Measurements from ENCODE around the gene ECE1.
A peak's percentile ranks its signal among the peaks of the same experiment; 100 is the strongest.
"Not testable (repeated sequence)": the region's sequence is repeated elsewhere in the genome, so short reads cannot be mapped to it uniquely, and the experiment has no call there.

ECE1 gene

DNA sequence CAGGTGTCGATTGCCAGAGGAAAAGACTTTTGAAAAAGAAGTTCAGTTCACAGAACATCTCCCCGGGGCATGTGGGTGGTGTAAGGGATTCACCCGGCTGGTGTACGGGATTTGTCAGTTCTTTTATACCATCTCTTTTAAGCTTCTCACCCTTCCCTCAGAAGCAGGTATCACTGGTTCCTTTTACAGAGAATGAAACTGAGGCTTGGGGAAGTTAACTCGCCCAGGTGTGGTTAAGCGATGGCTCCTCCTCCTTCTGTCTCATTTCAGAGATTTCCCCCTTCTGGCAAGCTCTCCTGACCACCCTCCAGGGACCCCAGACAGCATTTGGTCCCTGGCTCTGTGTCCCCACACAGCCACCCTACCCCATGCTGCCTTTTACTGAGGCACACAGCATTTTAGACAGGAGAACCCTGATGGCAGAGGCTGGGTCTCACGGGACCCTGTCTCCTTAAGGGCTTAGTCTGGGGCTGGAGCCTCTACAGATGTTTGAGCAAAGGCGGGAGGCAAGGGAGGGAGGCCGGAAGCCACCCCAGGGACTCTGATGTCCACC, 2.8 kb upstream of the ECE1 start:
- DNase-seq (ENCODE audit: extremely low read depth in 1 of 2, low read depth in 1 of 2): no peak

DNA sequence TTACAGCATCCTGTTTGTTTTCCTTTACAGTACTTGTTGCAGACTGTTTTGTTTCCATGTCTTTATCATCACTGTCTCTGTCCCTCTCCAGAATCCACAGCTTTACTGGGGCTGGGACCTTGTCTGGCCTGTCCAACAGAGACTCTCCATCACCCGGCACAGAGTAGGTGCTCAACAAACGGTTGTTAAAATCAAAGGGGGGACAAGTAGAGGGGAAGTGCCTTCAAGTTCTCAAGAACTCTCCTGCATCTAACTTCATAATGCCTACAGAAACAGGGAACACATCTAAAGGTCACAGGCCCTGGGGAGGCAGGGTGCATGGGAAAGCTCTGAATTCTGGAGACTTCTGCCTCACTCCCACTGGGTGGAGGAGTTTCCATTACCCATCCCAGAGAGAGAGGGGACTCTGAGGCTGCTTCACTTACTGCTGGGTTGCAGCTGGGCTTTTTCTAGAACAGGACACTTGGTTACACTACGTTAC, 2.3 kb upstream of the ECE1 start:
- DNase-seq (ENCODE audit: extremely low read depth in 1 of 2, low read depth in 1 of 2): no peak

DNA sequence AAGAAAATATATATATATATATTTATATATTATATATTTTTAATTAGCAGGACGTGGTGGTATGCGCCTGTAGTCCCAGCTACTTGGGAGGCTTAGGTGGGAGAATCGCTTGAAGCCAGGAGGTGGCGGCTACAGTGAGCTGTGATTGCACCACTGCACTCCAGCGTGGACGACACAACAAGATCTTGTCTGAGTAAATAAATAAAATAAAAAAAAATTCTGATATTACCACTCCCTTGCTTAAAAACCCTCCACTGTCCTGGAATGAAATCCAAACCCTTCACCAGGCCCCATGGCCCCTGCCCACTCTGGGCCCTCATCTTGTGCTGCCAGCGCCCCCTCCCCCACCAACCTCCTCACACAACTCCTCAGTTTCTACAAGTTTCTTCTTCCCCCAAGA, 1.7 kb upstream of the ECE1 start:
- no peak for DNase-seq (ENCODE audit: extremely low read depth in 1 of 2, low read depth in 1 of 2)

DNA sequence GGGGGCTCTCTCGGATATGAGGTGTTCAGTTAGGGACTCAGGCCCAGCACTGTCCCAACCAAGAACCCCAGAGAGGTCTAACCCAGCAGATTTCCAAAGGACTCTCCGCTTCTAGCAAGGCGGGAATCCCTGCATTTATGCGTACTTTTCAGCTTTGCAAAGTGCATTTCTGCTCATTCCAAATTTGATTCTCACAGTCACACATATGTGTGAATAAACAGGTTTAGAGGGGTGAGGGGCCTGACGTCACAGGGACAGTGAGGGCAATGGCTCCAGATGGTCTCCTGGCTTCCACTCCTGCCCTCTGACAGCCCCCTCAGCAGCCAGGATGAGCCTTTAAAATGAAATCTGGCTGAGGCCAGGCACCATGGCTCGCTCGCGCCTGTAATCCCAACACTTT, 921 bp upstream of the ECE1 start:
- no peak for DNase-seq (ENCODE audit: extremely low read depth in 1 of 2, low read depth in 1 of 2)

DNA sequence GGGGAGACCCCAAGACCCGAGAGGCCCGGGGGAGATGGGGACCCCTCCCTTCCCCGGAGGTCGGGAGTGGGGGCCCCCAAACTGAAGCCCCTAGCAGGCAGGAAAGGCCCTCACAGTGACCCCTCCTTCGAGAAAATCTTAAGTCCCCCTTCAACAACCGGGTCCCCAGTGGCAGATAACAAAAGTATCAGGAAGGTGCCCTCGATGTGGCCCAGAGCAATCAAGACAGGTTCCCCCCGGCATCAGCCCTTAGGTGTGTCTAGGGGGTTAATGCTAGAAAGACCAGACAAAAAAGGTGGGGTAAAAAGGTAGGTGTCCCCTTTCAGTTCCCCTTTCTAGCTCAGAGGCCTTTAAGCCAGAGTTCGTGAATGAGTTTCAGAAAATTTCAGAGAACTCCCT, 282 bp upstream of the ECE1 start:
- DNase-seq (ENCODE audit: extremely low read depth in 1 of 2, low read depth in 1 of 2): no peak

DNA sequence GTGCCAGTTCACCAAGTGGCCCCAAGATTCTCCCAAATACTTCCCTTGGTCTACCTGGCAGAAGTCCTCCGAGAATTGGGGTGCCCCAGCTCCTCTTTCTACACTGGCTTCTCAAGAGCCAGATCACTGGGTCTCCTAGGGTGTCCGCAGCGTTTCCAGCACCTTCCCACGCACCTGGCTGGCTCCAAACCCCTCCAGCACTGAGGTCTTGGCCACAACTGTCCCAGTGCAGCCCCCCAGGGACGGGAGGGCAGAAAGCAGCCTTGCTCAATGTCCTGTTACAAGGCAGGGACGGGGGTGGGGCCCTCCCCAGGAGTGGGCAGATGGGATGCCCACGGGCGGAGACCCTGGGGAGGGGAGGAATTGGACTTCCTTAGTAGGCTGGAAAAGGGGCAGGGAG, 1.1 kb downstream of the ECE1 start:
- DNase-seq (ENCODE audit: extremely low read depth in 1 of 2, low read depth in 1 of 2): no peak

DNA sequence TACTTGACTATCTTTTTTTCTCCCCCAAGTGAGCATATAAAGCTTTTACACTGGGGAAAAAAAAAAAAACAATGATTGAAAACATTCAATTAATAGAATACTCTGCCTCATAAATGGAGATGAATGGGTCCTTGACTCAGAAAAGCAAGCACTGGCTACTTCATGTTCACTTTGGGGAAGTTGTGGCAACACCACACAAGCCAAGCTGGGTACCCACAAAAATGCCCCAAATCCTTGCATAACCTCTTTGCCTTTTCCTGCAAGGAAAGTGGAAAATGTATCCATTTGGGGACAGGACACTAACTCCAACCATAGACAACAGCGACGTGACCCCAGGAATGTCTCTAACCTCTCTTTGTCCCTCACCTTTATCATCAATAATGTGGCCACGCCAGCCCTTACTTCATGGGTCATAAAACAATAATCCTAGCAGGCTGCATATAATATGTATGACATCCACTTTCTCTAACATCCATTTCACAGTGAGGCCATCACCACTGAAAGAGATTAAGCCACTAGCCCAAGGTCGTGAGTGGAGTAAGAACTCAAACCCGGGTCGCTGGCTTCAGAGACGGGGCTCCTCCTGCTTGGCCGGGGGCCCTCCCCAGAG, 2.3 kb downstream of the ECE1 start:
- no peak for DNase-seq (ENCODE audit: extremely low read depth in 1 of 2, low read depth in 1 of 2)

DNA sequence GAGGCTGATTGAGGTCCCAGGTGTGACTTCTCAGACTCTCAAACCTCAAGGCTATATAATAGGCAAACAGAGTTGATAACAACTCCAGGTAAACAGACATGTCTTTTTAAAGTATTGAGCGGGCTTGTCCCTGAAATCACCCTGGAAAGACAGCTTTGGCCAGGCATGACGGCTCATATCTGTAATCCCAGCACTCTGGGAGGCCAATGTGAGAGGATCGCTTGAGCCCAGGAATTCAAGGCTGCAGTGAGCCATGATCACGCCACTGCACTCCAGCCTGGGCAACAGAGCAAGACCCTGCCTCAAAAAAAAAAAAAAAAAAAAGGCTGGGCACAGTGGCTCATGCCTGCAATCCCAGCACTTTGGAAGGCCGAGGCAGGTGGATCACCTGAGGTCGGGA, 4.9 kb downstream of the ECE1 start:
- not testable (repeated sequence) for DNase-seq (ENCODE audit: extremely low read depth in 1 of 2, low read depth in 1 of 2)

DNA sequence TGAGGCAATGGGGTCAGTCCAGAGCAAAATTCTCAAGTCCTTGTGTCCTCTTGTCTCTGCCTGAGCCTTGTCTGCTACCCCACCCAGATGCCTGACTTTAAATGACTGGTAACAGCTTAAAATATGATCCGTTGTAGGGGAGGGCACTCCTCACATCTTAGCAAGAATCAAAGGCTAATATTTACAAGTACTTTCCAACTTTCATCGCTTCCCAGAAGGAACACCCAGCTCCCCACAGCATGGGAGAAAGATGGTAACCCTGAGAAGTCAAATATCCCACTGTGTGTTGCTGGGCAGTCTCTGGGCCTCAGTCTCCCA, 5.2 kb downstream of the ECE1 start:
- no peak for DNase-seq (ENCODE audit: extremely low read depth in 1 of 2, low read depth in 1 of 2)

DNA sequence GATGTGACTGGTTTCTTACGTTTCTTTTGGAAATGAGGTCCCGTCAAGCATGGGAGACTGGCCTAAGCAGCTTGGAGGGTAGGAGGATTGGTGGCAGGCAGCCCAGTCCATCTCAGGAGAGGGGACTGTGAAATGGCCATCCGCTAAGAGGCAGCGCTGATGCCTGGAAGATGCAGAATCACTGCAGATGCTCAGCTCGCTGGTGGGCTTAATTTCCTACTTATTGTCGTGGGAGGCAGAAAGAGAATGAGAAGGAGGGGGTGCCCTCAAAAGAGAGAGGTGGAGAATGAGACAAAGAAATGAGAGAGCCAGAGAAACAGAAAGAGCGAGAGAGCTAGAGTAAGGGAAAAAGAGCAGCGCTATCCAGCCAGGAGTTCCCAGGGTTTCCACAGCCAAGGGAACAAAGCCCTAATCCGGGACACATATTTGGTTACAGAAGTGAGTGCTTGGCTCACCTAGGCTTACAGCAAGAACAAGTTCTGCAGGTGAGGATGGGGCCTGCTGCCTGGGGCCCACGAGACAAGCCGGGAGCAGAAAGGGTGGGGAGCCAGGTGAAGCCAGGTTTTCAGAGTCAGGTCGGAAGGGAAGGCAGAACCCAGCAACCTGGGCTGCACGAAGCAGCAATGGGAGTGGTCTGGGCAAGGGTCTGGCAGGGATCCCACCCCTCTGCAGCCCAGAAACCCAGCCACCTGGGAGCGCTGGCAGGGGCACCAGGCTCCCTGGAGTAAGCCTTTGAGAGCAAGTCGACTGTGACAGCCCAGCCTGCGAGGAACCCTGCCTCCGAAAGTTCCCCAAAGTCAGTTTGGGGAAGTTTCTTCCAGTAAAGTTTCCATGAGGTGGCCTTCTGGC, 5.8 kb downstream of the ECE1 start:
- no peak for DNase-seq (ENCODE audit: extremely low read depth in 1 of 2, low read depth in 1 of 2)

DNA sequence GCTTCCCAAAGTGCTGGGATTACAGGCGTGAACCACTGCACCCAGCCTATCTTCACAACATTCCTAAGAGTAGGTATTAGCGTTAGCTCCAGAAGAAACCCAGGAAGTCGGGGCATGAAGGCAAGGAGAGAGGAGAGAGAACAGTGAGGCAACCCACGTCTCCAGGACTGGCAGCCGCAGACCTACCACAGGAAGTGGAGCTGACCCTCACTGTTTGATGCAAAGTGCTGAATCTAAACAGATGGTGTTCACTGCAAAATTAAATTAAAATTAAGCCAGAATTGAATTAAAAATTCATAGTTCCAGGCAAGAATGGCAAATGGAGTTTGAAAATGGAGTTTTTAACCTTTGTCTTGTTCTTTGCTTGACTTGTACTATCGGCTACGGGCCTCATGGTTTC, 6.7 kb downstream of the ECE1 start:
- DNase-seq (ENCODE audit: extremely low read depth in 1 of 2, low read depth in 1 of 2): no peak

DNA sequence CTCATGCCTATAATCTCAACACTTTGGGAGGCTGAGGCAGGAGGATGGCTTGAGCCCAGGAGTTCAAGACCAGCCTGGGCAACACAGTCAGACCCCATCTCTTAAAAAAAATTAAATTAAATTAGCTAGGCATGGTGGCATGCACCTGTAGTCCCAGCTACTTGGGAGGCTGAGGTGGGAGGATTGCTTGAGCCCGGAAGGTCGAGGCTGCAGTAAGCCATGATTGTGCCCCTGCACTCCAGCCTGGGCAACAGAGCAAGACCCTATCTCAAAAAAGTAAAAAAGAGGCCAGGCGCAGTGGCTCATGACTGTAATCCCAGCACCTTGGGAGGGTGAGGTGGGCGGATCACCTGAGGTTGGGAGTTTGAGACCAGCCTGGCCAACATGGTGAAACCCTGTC, 8.2 kb downstream of the ECE1 start:
- not testable (repeated sequence) for DNase-seq (ENCODE audit: extremely low read depth in 1 of 2, low read depth in 1 of 2)

DNA sequence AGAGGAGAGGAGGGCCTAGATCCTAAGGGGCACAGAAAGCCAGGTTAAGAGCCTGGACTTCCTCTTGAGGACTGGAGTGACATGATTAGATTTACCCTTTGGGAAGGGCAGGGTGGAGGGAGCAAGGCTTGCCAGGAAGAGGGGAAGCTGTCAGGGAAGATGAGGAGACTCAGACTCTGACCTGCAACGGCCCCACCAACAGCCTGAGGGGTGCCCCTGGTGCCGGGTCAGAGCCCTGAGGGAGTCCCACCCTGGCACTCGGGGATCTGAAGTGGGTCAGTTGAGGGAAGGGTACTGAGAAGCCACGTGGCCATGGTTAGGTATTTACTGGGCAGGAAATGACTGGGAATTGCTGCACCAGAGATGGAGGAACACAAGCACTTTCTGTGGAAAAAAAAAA, 9.8 kb downstream of the ECE1 start:
- no peak for DNase-seq (ENCODE audit: extremely low read depth in 1 of 2, low read depth in 1 of 2)

DNA sequence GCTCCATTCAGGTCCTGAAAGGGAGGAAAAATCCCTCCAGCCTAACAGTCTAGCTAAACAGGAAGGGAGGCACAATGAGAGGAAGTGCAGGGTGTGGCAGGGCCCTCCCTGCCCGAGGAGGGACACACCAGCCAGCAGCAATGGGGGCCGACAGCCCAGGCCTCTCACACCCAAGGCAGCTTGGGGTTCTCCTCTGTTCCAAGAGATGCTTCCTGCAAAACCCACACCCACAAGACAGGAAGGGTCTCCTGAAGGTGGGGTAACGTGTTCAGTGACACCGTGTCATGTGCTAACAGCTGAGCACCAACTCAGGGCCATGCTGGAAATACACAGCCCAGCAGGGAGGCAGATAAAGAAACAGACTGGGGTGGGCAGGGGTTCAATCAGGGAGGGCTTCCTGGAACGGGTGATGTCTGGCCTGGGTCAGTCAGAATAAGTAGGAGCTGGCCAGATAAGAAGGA, 10.2 kb downstream of the ECE1 start:
- DNase-seq (ENCODE audit: extremely low read depth in 1 of 2, low read depth in 1 of 2): no peak

DNA sequence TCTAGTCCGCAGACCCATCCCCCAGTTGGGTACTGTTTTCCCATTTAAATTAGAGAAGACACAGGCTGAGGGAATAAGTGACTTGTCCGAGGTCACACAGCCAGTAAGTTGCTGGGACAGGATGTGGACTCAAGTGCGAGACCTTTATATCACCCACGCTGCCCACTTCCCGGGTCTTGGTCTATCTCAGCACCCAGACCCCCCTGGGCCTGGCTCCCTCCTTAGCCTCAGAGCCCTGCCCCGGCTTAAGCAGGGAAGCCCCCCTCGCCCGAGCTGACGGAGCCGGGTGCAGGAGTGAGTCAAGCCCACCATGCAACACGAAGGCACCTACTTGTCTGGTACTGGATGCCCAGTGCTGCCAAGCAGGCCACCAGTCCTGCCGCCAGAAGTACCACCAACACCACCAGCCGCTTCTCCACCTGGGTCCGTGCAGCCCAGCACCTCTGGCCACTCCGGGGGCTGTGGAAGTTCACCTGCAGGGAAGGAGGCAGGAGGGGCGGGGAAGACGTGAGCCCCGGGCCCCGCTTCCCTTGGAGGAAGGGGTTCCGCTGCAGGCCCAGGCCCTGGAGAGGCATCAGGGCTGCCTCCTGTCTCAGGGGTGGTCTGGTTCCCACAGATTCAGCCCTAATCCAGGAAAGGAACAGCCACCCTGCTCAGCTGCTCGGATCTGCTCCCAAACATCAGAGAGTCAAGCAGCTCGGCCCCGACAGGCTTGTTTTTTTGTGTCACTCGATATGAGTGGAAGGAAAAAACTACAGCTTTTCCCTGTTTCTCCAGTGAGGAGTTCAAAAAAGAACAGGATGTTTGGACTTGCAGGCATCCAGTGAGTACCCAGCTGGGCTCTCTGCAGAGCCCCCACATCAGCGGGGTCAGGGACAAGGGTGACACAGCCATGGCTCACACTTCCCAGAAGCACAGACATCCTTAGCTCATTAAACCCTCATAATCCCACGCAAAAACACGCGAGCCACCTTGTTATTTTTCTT, 11.1 kb downstream of the ECE1 start:
- DNase-seq (ENCODE audit: extremely low read depth in 1 of 2, low read depth in 1 of 2): no peak

DNA sequence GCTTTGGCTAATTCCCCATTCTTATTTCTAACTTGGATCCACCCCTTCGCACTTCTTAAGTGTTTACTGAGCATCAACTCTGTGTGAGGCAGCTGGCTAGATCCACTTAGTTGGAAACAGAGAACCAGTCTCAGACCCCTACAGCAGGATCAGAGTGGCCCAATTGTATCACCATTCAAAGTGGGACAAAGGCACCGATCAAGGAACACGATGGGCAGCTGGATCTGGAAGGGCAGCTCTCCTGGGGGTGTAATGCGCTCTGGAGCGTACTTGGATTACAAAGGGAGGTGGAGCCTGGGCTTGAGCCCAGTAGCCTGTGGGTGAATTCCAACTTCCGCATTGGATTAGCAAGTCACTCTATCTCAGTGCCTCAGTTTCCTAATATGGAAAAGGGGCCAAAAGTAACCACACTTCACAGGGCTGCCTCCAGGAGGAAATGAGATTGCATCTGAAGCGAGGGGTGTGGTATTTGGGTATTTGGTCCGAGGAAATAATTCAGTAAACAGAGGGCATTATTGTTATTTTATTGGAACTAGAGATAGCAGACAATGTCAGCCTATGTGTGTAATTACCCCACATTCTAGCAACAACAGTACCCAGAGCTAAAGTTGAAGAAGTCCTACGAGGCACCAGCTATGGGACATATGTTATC, 11.9 kb downstream of the ECE1 start:
- no peak for DNase-seq (ENCODE audit: extremely low read depth in 1 of 2, low read depth in 1 of 2)

DNA sequence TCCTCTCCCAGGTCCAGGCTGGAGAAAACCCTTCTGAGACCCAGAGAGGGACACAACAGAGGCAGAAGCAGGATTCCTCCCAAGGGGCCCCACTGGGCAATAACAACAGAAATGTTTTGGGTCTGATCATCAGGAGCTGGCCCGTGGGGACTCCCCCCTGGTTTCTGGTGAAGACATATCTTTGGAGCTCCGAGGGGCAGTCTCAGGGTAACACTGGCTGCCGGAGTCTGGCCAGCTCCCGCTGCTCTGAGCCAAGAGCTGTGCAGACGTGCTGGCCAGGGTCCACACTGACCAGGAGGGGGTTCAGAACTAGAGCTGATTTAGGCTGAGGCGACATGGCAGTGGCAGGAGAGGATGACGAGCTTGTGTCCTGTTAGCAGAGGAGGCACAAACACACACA, 13.1 kb downstream of the ECE1 start:
- DNase-seq (ENCODE audit: extremely low read depth in 1 of 2, low read depth in 1 of 2): no peak

DNA sequence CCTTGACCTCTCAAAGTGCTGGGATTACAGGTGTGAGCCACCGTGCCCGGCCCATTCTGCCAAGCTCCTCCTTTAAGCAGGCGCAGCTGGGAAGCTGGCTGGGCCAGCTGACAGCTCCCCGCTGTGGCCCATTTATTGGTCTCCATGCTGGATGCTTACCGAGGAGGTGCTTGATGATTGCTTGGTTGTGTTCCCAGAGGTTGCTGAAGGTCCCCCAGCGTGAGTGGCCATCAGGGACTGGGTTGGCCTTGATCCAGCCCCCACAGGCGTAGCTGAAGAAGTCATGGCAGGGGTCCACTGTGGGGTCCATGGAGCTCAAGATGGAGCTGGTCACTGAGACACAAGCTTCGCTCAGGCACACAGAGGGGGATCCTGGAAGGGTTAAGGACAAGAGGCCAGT, 17.7 kb downstream of the ECE1 start:
- no peak for DNase-seq (ENCODE audit: extremely low read depth in 1 of 2, low read depth in 1 of 2)

DNA sequence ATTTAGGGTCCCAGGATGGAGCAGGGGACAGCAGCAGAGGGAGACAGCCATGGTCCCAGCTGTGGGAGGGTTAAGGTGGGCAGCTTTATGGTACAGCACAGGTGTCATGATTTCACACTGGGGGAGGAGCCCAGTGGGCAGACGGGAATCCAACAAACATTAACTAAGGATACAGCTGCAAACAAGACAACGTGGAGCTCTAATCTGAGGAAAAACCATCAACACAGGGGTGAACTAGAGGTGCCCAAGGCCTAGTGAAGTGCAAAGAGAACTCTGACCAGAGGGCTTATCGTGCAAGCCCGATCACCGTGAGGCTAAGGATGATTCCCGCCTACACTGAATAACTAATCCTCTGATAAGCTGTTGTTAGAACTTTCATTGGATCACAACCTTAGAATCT, 18.7 kb downstream of the ECE1 start:
- no peak for DNase-seq (ENCODE audit: extremely low read depth in 1 of 2, low read depth in 1 of 2)

DNA sequence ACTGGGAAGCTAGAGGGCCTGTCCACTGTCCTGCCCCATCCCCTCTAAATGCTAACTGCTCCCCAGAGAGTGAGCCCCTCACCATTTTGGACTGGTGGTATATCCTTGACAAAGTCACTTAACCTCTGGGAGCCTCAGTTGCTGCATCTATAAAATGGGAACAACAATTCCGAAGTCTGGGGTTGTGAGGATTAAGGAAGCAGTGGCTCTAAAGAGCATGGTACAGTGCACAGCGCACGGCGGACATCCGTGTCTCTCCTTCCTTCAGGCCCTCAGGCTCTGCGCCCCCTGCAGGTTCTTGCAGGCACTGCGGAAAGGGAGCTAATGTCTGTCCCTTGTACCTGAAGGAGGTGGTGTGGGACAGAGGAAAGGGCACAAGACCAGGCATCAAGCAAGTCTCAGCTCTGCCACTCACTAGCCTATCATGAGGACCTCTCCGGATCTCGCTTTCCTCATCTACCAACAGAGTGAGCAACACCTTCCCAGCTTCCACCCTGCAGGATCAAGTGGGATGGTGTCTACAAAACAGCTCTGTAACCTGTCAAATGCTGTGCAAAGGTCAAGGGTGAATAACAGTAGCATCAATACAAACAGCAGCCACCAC, 20.1 kb downstream of the ECE1 start:
- peak in 1 of 2 donors; percentile 71 for DNase-seq (ENCODE audit: extremely low read depth in 1 of 2, low read depth in 1 of 2)
